ENCODE data around the gene IQSEC1. TPM values are rescaled to one million over a fixed set of nuclear protein-coding genes. Genes with fewer than 3 reads are reported as not detected.

Gene IQSEC1
- polyA plus RNA-seq, 1 experiment: 3.6 TPM

- CTCF ChIA-PET: interaction anchor here (1.0 to 2.3 kb wide), 3 partner anchors 11 to 81 kb away, joined by 3 to 6 read pairs (median 4); no protein-coding TSS in a partner anchor
These were observed 170.0 kb downstream of the IQSEC1 start for GRCh38 chr3:12903000-12903800.

GRCh38 chr3:12902181-12902999 is 170.8 kb downstream of the IQSEC1 start:
- no peaks in the 10 kb centered on the region; the same call in 1 of the 2 replicates for H3K9me3 ChIP-seq (ENCODE audit: control insufficient read depth, insufficient read depth, low read length)
- no peak for TF ChIP-seq CTCF (IDR thresholded peaks at IDR 0.05; ENCODE audit: low read depth, low read length)
- CTCF ChIA-PET: interaction anchor here (0.6 to 1.1 kb wide), 3 partner anchors 10 to 82 kb away, joined by 3 to 4 read pairs (median 4); no protein-coding TSS in a partner anchor
- POLR2A ChIA-PET: no interaction called here
- no peaks in the 10 kb centered on the region for H3K27me3 ChIP-seq (ENCODE audit: control insufficient read depth, insufficient read depth, low read length)
- no peak overlapping the region for H3K4me3 ChIP-seq (ENCODE audit: low read depth, low read length)
- no peak overlapping the region for H3K27ac ChIP-seq (ENCODE audit: low read depth, low read length)
- DNase-seq (ENCODE audit: low read depth, low spot score): no peak

More at GRCh38 chr3:12903000-12903800, 170.0 kb downstream of the IQSEC1 start:
- Histone ChIP-seq H3K27ac (ENCODE audit: low read depth, low read length) (no peak overlapping the region), H3K9me3 (ENCODE audit: control insufficient read depth, insufficient read depth, low read length) (no peaks in the 10 kb centered on the region; the same call in 1 of the 2 replicates), H3K27me3 (ENCODE audit: control insufficient read depth, insufficient read depth, low read length) (no peaks in the 10 kb centered on the region), H3K4me3 (ENCODE audit: low read depth, low read length) (no peak overlapping the region)
- TF ChIP-seq CTCF (IDR thresholded peaks at IDR 0.05; ENCODE audit: low read depth, low read length): no peak
- POLR2A ChIA-PET: no interaction called here
- DNase-seq (ENCODE audit: low read depth, low spot score): no peak

- H3K4me3 ChIP-seq (ENCODE audit: low read depth, low read length): no peak overlapping the region
- CTCF ChIA-PET: interaction anchor here (1.4 kb wide), 1 partner anchor 10 kb away, joined by 6 read pairs; no protein-coding TSS in a partner anchor
- no peak overlapping the region for H3K27ac ChIP-seq (ENCODE audit: low read depth, low read length)
- no peak for DNase-seq (ENCODE audit: low read depth, low spot score)
- TF ChIP-seq CTCF (IDR thresholded peaks at IDR 0.05; ENCODE audit: low read depth, low read length): no peak
- H3K9me3 ChIP-seq (ENCODE audit: control insufficient read depth, insufficient read depth, low read length): no peaks in the 10 kb centered on the region; the same call in 1 of the 2 replicates
- POLR2A ChIA-PET: no interaction called here
- H3K27me3 ChIP-seq (ENCODE audit: control insufficient read depth, insufficient read depth, low read length): no peaks in the 10 kb centered on the region
These were observed 171.6 kb downstream of the IQSEC1 start for GRCh38 chr3:12901623-12902045.

- ChIA-PET CTCF (interaction anchor here (1.3 to 1.4 kb wide), 2 partner anchors 9 to 94 kb away, joined by 3 to 6 read pairs; no protein-coding TSS in a partner anchor), POLR2A (no interaction called here)
- Histone ChIP-seq H3K27me3 (ENCODE audit: control insufficient read depth, insufficient read depth, low read length) (no peaks in the 10 kb centered on the region), H3K9me3 (ENCODE audit: control insufficient read depth, insufficient read depth, low read length) (no peaks in the 10 kb centered on the region; the same call in 1 of the 2 replicates), H3K27ac (ENCODE audit: low read depth, low read length) (no peak overlapping the region), H3K4me3 (ENCODE audit: low read depth, low read length) (no peak overlapping the region)
- no peak for DNase-seq (ENCODE audit: low read depth, low spot score)
- no peak for TF ChIP-seq CTCF (IDR thresholded peaks at IDR 0.05; ENCODE audit: low read depth, low read length)
These were observed 172.3 kb downstream of the IQSEC1 start for GRCh38 chr3:12900885-12901411.

Data from AG04450 (cell line).